Uterus (tissue), 2 donors: ENCODE measurements around the gene RBBP7.

ENCODE experiments used
- CTCF ChIP-seq, 4 experiments: fragments of 200-600 bp in 2 of 4; fragments of 450-650 bp in 2 of 4; sonication (generic) in 2 of 4; IDR thresholded peaks; one replicate each; pipeline ENCODE4 v1.5.1; 2016 to 2019; ENCODE audit warnings: antibody characterized with exemption in 4 of 4, mild to moderate bottlenecking in 2 of 4, moderate library complexity in 1 of 4
- POLR2A ChIP-seq, 2 donors: fragments of 450-650 bp; IDR thresholded peaks; one replicate each; pipeline ENCODE4 v1.6.1; 2016; ENCODE audit warnings: antibody characterized with exemption in 2 of 2, mild to moderate bottlenecking in 1 of 2, moderate library complexity in 1 of 2

- TF ChIP-seq CTCF (IDR thresholded peaks at IDR 0.05) (no peak), POLR2A (IDR thresholded peaks at IDR 0.05) (no peak)
Measured at GRCh38 chrX:16852617-16853179, 17.5 kb downstream of the RBBP7 start.
